IMR-90 (cell line): Measurements from ENCODE around the gene ZPBP2. TPM values are rescaled to one million over a fixed set of nuclear protein-coding genes. Genes with fewer than 3 reads are reported as not detected.
A peak's percentile ranks its signal among the peaks of the same experiment; 100 is the strongest.

ENCODE experiments used
- ATAC-seq: fragments of 200-7000 bp; cut with Tn5 transposase; 2 replicates; pipeline ENCODE4 v1.9.1; 2020; ENCODE audit warnings: low read depth, mild to moderate bottlenecking, moderate library complexity
- Bru-seq: library from RNA; stranded (reverse); fragments of 400-500 nt; gene quantifications from one replicate; lab custom pipeline; 2021; lab: Mats Ljungman, UMichigan
- BruChase-seq, 2 experiments: library from RNA; stranded (reverse); fragments of 400-500 nt; gene quantifications; one replicate each; lab custom pipeline; 2021; lab: Mats Ljungman, UMichigan
- BruUV-seq: library from RNA; stranded (reverse); fragments of 400-500 nt; replicated peaks from 2 replicates; lab custom pipeline; 2021; lab: Mats Ljungman, UMichigan
- CTCF ChIA-PET: fragments of 300-600 bp; formaldehyde crosslinking; extraction: SDS; loops from one replicate; lab custom pipeline; 2021; ENCODE audit warnings: antibody characterized with exemption; lab: Yijun Ruan, JAX
- POLR2A ChIA-PET: fragments of 300-600 bp; sonication (Branson Sonifier 250); formaldehyde crosslinking; loops from one replicate; lab custom pipeline; 2022; ENCODE audit warnings: antibody characterized with exemption; ENCODE audit not compliant: unreplicated experiment; lab: Charles Lee
- DNase-seq: peaks from one replicate; pipeline ENCODE4 v3.0.0; 2013
- H2AFZ ChIP-seq: replicated peaks from 2 replicates; pipeline ENCODE3; 2013; ENCODE audit warnings: low read length, mild to moderate bottlenecking; ENCODE audit not compliant: poor library complexity
- H2AK5ac ChIP-seq: 2 replicates; pipeline ENCODE4 v1.6.1; 2013; ENCODE audit warnings: low read depth, low read length, inconsistent platforms
- H2AK9ac ChIP-seq: replicated peaks from 2 replicates; pipeline ENCODE3; 2013; ENCODE audit warnings: mild to moderate bottlenecking, low read depth, low read length, moderate library complexity; ENCODE audit not compliant: poor library complexity
- H2BK120ac ChIP-seq: 2 replicates; pipeline ENCODE4 v1.6.1; 2013; ENCODE audit warnings: low read depth, low read length, inconsistent platforms
- H2BK15ac ChIP-seq: 3 replicates; pipeline ENCODE4 v1.6.1; 2013; ENCODE audit warnings: low read depth, low read length, inconsistent platforms
- H2BK20ac ChIP-seq: 2 replicates; pipeline ENCODE4 v1.6.1; 2013; ENCODE audit warnings: low read depth, mild to moderate bottlenecking, inconsistent platforms, low read length, moderate library complexity
- H2BK5ac ChIP-seq: 2 replicates; pipeline ENCODE4 v1.6.1; 2013; ENCODE audit warnings: mild to moderate bottlenecking, low read depth, low read length, inconsistent platforms; ENCODE audit not compliant: poor library complexity, severe bottlenecking
- H3K14ac ChIP-seq: replicated peaks from 2 replicates; pipeline ENCODE4 v1.6.1; 2013; ENCODE audit warnings: low read depth, low read length, inconsistent platforms
- H3K18ac ChIP-seq: 2 replicates; pipeline ENCODE4 v1.6.1; 2013; ENCODE audit warnings: low read depth, low read length, control low read depth
- H3K23ac ChIP-seq: 2 replicates; pipeline ENCODE4 v1.6.1; 2013; ENCODE audit warnings: low read depth, low read length, inconsistent platforms
- H3K27ac ChIP-seq: 2 replicates; pipeline ENCODE4 v1.5.1; 2013; ENCODE audit warnings: mild to moderate bottlenecking, control low read depth, low read length; ENCODE audit not compliant: insufficient read depth
- H3K27me3 ChIP-seq: 2 replicates; pipeline ENCODE4 v1.6.1; 2013; ENCODE audit warnings: low read length; ENCODE audit not compliant: control insufficient read depth, insufficient read depth
- H3K36me3 ChIP-seq: 2 replicates; pipeline ENCODE4 v1.6.1; 2013; ENCODE audit warnings: low read length, mixed read lengths; ENCODE audit not compliant: control insufficient read depth, insufficient read depth
- H3K4ac ChIP-seq: 2 replicates; pipeline ENCODE4 v1.6.1; 2013; ENCODE audit warnings: low read depth, low read length, inconsistent platforms
- H3K4me1 ChIP-seq: 2 replicates; pipeline ENCODE4 v1.6.1; 2013; ENCODE audit warnings: low read length, mixed read lengths; ENCODE audit not compliant: control insufficient read depth, insufficient read depth
- H3K4me2 ChIP-seq: 2 replicates; pipeline ENCODE4 v1.6.1; 2013; ENCODE audit warnings: low read depth, mild to moderate bottlenecking, control low read depth, low read length, moderate library complexity
- H3K4me3 ChIP-seq: 2 replicates; pipeline ENCODE4 v1.5.1; 2013; ENCODE audit warnings: low read depth, mild to moderate bottlenecking, control low read depth, low read length, moderate library complexity; ENCODE audit not compliant: insufficient read depth
- H3K56ac ChIP-seq: 2 replicates; pipeline ENCODE4 v1.6.1; 2013; ENCODE audit warnings: low read length, inconsistent platforms; ENCODE audit not compliant: insufficient read depth; ENCODE audit errors: extremely low read depth
- H3K79me1 ChIP-seq, 2 experiments: 2 replicates each; pipeline ENCODE4 v1.6.1; 2013; ENCODE audit warnings: low read length in 2 of 2, inconsistent platforms in 1 of 2, low read depth in 1 of 2
- H3K9ac ChIP-seq: 2 replicates; pipeline ENCODE4 v1.6.1; 2013; ENCODE audit warnings: low read depth, low read length, control low read depth
- H3K9me1 ChIP-seq: 2 replicates; pipeline ENCODE4 v1.6.1; 2013; ENCODE audit warnings: low read length, inconsistent platforms; ENCODE audit not compliant: insufficient read depth
- H3K9me3 ChIP-seq: 2 replicates; pipeline ENCODE4 v1.6.1; 2013; ENCODE audit warnings: low read length; ENCODE audit not compliant: control insufficient read depth, insufficient read depth
- H4K20me1 ChIP-seq: 2 replicates; pipeline ENCODE4 v1.6.1; 2013; ENCODE audit warnings: low read length, inconsistent platforms; ENCODE audit not compliant: insufficient read depth
- H4K5ac ChIP-seq: 2 replicates; pipeline ENCODE4 v1.6.1; 2013; ENCODE audit warnings: mild to moderate bottlenecking, low read depth, low read length, control low read depth
- H4K8ac ChIP-seq, 2 experiments: 2 replicates each; pipeline ENCODE4 v1.6.1; 2013; ENCODE audit warnings: low read depth in 2 of 2, low read length in 2 of 2, control low read depth in 1 of 2, inconsistent platforms in 1 of 2
- H4K91ac ChIP-seq: 2 replicates; pipeline ENCODE4 v1.6.1; 2013; ENCODE audit warnings: low read depth, low read length, inconsistent platforms; ENCODE audit not compliant: insufficient read depth
- CHD1 ChIP-seq: IDR thresholded peaks from 2 replicates; pipeline ENCODE4 v1.6.1; 2012; ENCODE audit warnings: low read depth, low read length, improper control_type of control experiment
- FOS ChIP-seq: fragments of 150-350 bp; IDR thresholded peaks from 2 replicates; pipeline ENCODE4 v1.6.1; 2016; ENCODE audit warnings: low read depth, low read length
- MAZ ChIP-seq: IDR thresholded peaks from 2 replicates; pipeline ENCODE4 v1.6.1; 2012; ENCODE audit warnings: low read depth, mild to moderate bottlenecking, low read length, improper control_type of control experiment, moderate library complexity, borderline replicate concordance
- MXI1 ChIP-seq: IDR thresholded peaks from 2 replicates; pipeline ENCODE4 v1.6.1; 2012; ENCODE audit warnings: low read depth, mild to moderate bottlenecking, low read length, moderate library complexity, borderline replicate concordance
- POLR2A ChIP-seq: IDR thresholded peaks from 2 replicates; pipeline ENCODE4 v1.6.1; 2012; ENCODE audit warnings: mild to moderate bottlenecking, low read depth, low read length
- RAD21 ChIP-seq: IDR thresholded peaks from 2 replicates; pipeline ENCODE4 v1.6.1; 2012; ENCODE audit warnings: low read length, improper control_type of control experiment
- RFX5 ChIP-seq: IDR thresholded peaks from 2 replicates; pipeline ENCODE4 v1.8.0; 2012; ENCODE audit warnings: low read depth, mild to moderate bottlenecking, low read length, moderate library complexity
- SMC3 ChIP-seq: fragments of 150-350 bp; IDR thresholded peaks from 2 replicates; pipeline ENCODE4 v1.6.1; 2016; ENCODE audit warnings: low read depth, mild to moderate bottlenecking, antibody characterized with exemption, low read length, moderate library complexity
- WGBS, 2 experiments: methylation state at CpG; one replicate each; pipeline versions ENCODE4 v1.1.5 to v1.1.7; 2013; ENCODE audit warnings: missing lambda C conversion rate in 2 of 2; ENCODE audit not compliant: insufficient read length in 1 of 2; ENCODE audit errors: extremely low coverage in 2 of 2; 5-methylcytosine and 5-hydroxymethylcytosine counted together
- dilution Hi-C: fragments of 300-500 bp; cut with HindIII; formaldehyde crosslinking; loops from one replicate; pipeline ENCODE4 v1.14.3; 2018; ENCODE audit warnings: low sequenced_read_pairs; ENCODE audit not compliant: unreplicated experiment
- in situ Hi-C: fragments of 300-500 bp; cut with MboI; formaldehyde crosslinking; loops from 3 replicates; pipeline ENCODE4 v1.14.3; 2019; ENCODE audit warnings: low sequenced_read_pairs, inconsistent platforms, mixed read lengths
- intact Hi-C: fragments of 100-400 bp; cut with micrococcal nuclease; formaldehyde crosslinking; loops from 2 replicates; pipeline ENCODE4 v1.10.0; 2022
- long read RNA-seq: library from polyadenylated mRNA; unstranded; transcript quantifications from one replicate; pipeline ENCODE4 v2.0.0, GENCODE V29; 2021; ENCODE audit not compliant: unreplicated experiment
- polyA plus RNA-seq, 3 experiments: library from polyadenylated mRNA; depleted of rRNA; stranded (reverse); fragments of >200 nt; gene quantifications; 2 replicates each; pipeline ENCODE4 v1.2.3, GENCODE V29; 2012; ENCODE audit warnings: low replicate concordance in 1 of 3
- total RNA-seq: library from RNA; depleted of rRNA; stranded (reverse); fragments of >200 nt; gene quantifications from 2 replicates; pipeline ENCODE4 v1.2.3, GENCODE V29; 2012; rRNA removed
- TF ChIP-seq, protein P1 (sequence below): conservative IDR thresholded peaks from 2 replicates; pipeline ENCODE4 v1.5.1; 2012; ENCODE audit warnings: mild to moderate bottlenecking, low read depth, low read length, improper control_type of control experiment
- TF ChIP-seq, protein P2 (sequence below): fragments of 150-350 bp; IDR thresholded peaks from 2 replicates; pipeline ENCODE4 v1.6.1; 2017; ENCODE audit warnings: mild to moderate bottlenecking, antibody characterized with exemption, low read length, low read depth
- TF ChIP-seq, protein P3 (sequence below): fragments of 150-350 bp; IDR thresholded peaks from 2 replicates; pipeline ENCODE4 v1.6.1; 2016; ENCODE audit warnings: low read depth, mild to moderate bottlenecking, low read length, moderate library complexity, borderline replicate concordance

ZPBP2 gene, protein sequence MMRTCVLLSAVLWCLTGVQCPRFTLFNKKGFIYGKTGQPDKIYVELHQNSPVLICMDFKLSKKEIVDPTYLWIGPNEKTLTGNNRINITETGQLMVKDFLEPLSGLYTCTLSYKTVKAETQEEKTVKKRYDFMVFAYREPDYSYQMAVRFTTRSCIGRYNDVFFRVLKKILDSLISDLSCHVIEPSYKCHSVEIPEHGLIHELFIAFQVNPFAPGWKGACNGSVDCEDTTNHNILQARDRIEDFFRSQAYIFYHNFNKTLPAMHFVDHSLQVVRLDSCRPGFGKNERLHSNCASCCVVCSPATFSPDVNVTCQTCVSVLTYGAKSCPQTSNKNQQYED
- total RNA-seq = not detected in 2 replicates
- not detected in 2 replicates for polyA plus RNA-seq (2012; rRNA removed)
- not detected in 2 replicates for polyA plus RNA-seq (2012; cell fraction: cytosol; rRNA removed)
- polyA plus RNA-seq (2012; cell fraction: nucleus; rRNA removed; ENCODE audit: low replicate concordance) = not detected in 2 replicates
- not detected for Bru-seq, nascent RNA
- not detected for BruChase-seq, experiment 1, labeled RNA remaining after a 6-hour chase
- not detected for BruChase-seq, experiment 2, labeled RNA remaining after a 2-hour chase
- long read RNA-seq = 0 reads

DNA sequence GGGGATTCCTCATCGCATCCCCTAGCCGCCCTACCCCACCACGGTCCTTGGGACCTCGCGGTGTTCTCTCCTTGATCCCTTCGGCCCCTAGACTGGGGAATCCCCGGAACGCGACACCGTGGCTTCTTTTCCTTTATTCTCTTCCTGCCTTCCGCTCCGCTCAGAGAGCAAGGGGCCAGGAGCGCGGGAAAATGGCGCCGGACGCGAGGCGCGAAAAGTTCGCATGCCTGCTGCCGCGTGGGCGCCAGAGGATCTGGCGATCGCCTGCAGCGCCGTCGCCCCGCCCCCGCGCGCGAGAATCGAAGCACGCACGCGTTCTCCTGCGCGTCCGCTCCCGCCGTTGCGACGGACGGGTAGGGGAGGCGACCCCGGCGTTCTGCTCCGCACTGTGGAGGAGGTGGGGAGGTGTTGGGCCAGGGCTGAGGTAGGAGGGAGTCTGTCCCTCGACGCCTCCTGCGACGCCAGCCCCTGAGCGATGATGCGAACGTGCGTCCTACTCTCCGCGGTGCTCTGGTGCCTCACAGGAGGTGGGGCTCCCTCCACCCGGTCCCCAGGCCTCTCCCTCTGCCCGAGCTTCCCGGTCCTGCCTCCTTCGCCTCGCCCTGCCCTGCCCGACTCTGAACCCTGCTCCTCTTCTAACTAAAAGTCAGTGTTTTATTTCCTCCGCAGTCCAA lies at the start of gene ZPBP2:
ZPBP2 (plus strand) TSS at position 323 of the 674 bp plus-strand sequence; CDS start at position 476, 153 bp downstream.
- Histone ChIP-seq H3K56ac (no peak within 1 kb of the TSS), H3K27me3 (peaks cover 52% of the 10 kb centered on the region), H4K5ac (no peak within 1 kb of the TSS), H2AK9ac (no peak within 1 kb of the TSS), H3K9me3 (peaks cover 22% of the 10 kb centered on the region), H2BK5ac (no peak within 1 kb of the TSS), H3K18ac (no peak within 1 kb of the TSS), H3K36me3 (no peaks in the 10 kb centered on the region), H2BK120ac (no peak within 1 kb of the TSS), H3K14ac (no peak within 1 kb of the TSS), H4K8ac (no peak within 1 kb of the TSS), H3K23ac (no peak within 1 kb of the TSS), H3K9ac (no peak within 1 kb of the TSS), H2BK15ac (no peak within 1 kb of the TSS), H4K20me1 (no peaks in the 10 kb centered on the region), H2BK20ac (no peak within 1 kb of the TSS), H2AK5ac (no peak within 1 kb of the TSS), H3K4me1 (peaks cover 2% of the 10 kb centered on the region; the same call in 1 of the 2 replicates), H3K9me1 (no peaks in the 10 kb centered on the region), H3K4ac (no peak within 1 kb of the TSS), H2AFZ (peak within 1 kb of the TSS; percentile 69), H3K79me1 (no peaks in the 10 kb centered on the region), H4K91ac (no peak within 1 kb of the TSS), H3K27ac (no peak within 1 kb of the TSS), H3K4me2 (no peak within 1 kb of the TSS), H3K4me3 (no peak within 1 kb of the TSS)
- CTCF ChIA-PET = no interaction called here
- DNase-seq (no peak), ATAC-seq (no peak)
- POLR2A ChIA-PET = no interaction called here
- BruUV-seq = no TSS peak
- TF ChIP-seq FOS (no peak), MXI1 (no peak), MAZ (no peak), RAD21 (no peak), CHD1 (no peak), POLR2A (no peak), RFX5 (no peak), SMC3 (no peak)
- TF ChIP-seq, protein P1, sequence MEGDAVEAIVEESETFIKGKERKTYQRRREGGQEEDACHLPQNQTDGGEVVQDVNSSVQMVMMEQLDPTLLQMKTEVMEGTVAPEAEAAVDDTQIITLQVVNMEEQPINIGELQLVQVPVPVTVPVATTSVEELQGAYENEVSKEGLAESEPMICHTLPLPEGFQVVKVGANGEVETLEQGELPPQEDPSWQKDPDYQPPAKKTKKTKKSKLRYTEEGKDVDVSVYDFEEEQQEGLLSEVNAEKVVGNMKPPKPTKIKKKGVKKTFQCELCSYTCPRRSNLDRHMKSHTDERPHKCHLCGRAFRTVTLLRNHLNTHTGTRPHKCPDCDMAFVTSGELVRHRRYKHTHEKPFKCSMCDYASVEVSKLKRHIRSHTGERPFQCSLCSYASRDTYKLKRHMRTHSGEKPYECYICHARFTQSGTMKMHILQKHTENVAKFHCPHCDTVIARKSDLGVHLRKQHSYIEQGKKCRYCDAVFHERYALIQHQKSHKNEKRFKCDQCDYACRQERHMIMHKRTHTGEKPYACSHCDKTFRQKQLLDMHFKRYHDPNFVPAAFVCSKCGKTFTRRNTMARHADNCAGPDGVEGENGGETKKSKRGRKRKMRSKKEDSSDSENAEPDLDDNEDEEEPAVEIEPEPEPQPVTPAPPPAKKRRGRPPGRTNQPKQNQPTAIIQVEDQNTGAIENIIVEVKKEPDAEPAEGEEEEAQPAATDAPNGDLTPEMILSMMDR = no peak
- TF ChIP-seq, protein P2, sequence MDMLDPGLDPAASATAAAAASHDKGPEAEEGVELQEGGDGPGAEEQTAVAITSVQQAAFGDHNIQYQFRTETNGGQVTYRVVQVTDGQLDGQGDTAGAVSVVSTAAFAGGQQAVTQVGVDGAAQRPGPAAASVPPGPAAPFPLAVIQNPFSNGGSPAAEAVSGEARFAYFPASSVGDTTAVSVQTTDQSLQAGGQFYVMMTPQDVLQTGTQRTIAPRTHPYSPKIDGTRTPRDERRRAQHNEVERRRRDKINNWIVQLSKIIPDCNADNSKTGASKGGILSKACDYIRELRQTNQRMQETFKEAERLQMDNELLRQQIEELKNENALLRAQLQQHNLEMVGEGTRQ = no peak
- TF ChIP-seq, protein P3, sequence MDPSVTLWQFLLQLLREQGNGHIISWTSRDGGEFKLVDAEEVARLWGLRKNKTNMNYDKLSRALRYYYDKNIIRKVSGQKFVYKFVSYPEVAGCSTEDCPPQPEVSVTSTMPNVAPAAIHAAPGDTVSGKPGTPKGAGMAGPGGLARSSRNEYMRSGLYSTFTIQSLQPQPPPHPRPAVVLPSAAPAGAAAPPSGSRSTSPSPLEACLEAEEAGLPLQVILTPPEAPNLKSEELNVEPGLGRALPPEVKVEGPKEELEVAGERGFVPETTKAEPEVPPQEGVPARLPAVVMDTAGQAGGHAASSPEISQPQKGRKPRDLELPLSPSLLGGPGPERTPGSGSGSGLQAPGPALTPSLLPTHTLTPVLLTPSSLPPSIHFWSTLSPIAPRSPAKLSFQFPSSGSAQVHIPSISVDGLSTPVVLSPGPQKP = no peak
- in situ Hi-C loops = no loop called here
- dilution Hi-C loops = no loop called here
- intact Hi-C loops = no loop called here
- 26% methylated on average over 26 of the region's 67 CpGs; no CpG with 5 or more reads in 1 of the 2 experiments for WGBS, 2 experiments
